Liver (tissue), 9 donors: ENCODE data around the gene NEK2. TPM values are rescaled to one million over a fixed set of nuclear protein-coding genes. Genes with fewer than 3 reads are reported as not detected.

Experiments used
- DNase-seq: peaks from one replicate; pipeline ENCODE4 v3.0.0-alpha.2; 2017; ENCODE audit warnings: low spot score
- H3K27ac ChIP-seq, 2 donors: one replicate each; pipeline ENCODE4 v1.7.0; 2013; ENCODE audit warnings: inconsistent platforms in 2 of 2, low read length in 2 of 2, control low read depth in 1 of 2, low read depth in 1 of 2, mild to moderate bottlenecking in 1 of 2
- H3K27me3 ChIP-seq, 4 donors: one replicate each; pipeline versions ENCODE4 v1.6.1 to v1.7.0; 2013; ENCODE audit warnings: low read length in 3 of 4, inconsistent platforms in 1 of 4, mild to moderate bottlenecking in 1 of 4, moderate library complexity in 1 of 4; ENCODE audit not compliant: control insufficient read depth in 4 of 4, insufficient read depth in 4 of 4
- H3K36me3 ChIP-seq, 4 donors: one replicate each; pipeline versions ENCODE4 v1.6.1 to v1.7.0; 2013; ENCODE audit warnings: low read length in 3 of 4, mild to moderate bottlenecking in 3 of 4, low read depth in 1 of 4, moderate library complexity in 1 of 4; ENCODE audit not compliant: control insufficient read depth in 4 of 4, insufficient read depth in 3 of 4
- H3K4me1 ChIP-seq, 4 donors: one replicate each; pipeline versions ENCODE4 v1.6.1 to v1.7.0; 2013; ENCODE audit warnings: low read length in 3 of 4, mild to moderate bottlenecking in 3 of 4, moderate library complexity in 1 of 4; ENCODE audit not compliant: control insufficient read depth in 4 of 4, insufficient read depth in 4 of 4
- H3K4me3 ChIP-seq, 3 donors: one replicate each; pipeline versions ENCODE4 v1.6.1 to v1.7.0; 2013; ENCODE audit warnings: low read length in 3 of 3, control low read depth in 1 of 3, low read depth in 1 of 3, mild to moderate bottlenecking in 1 of 3
- H3K9ac ChIP-seq, 2 donors: one replicate each; pipeline ENCODE4 v1.7.0; 2013; ENCODE audit warnings: low read length in 2 of 2, mild to moderate bottlenecking in 2 of 2, moderate library complexity in 2 of 2, control low read depth in 1 of 2, low read depth in 1 of 2
- H3K9me3 ChIP-seq, 4 donors: one replicate each; pipeline versions ENCODE4 v1.6.1 to v1.7.0; 2013; ENCODE audit warnings: low read length in 3 of 4; ENCODE audit not compliant: control insufficient read depth in 4 of 4
- ATF3 ChIP-seq: IDR thresholded peaks from 2 replicates; pipeline ENCODE4 v1.6.1; 2016; ENCODE audit warnings: antibody characterized with exemption
- EGR1 ChIP-seq, 2 donors: IDR thresholded peaks; 2 replicates each; pipeline ENCODE4 v1.6.1; 2016 to 2018; ENCODE audit warnings: antibody characterized with exemption in 2 of 2, low read depth in 2 of 2
- FOXA1 ChIP-seq: IDR thresholded peaks from 2 replicates; pipeline ENCODE4 v1.6.1; 2016; ENCODE audit warnings: antibody characterized with exemption
- FOXA2 ChIP-seq: IDR thresholded peaks from 2 replicates; pipeline ENCODE4 v1.6.1; 2016; ENCODE audit warnings: antibody characterized with exemption
- GABPA ChIP-seq, 2 donors: IDR thresholded peaks in 1 of 2; conservative IDR thresholded peaks in 1 of 2; 2 replicates each; pipeline ENCODE4 v1.6.1; 2016; ENCODE audit warnings: antibody characterized with exemption in 2 of 2, mild to moderate bottlenecking in 1 of 2, moderate library complexity in 1 of 2
- HNF4A ChIP-seq, 2 donors: conservative IDR thresholded peaks; 2 replicates each; pipeline ENCODE4 v1.6.1; 2016; ENCODE audit warnings: antibody characterized with exemption in 2 of 2, mild to moderate bottlenecking in 2 of 2
- HNF4G ChIP-seq: IDR thresholded peaks from 2 replicates; pipeline ENCODE4 v1.6.1; 2016; ENCODE audit warnings: antibody characterized with exemption
- JUND ChIP-seq, 2 donors: IDR thresholded peaks; 2 replicates each; pipeline ENCODE4 v1.6.1; 2016; ENCODE audit warnings: antibody characterized with exemption in 2 of 2
- MAX ChIP-seq: IDR thresholded peaks from 2 replicates; pipeline ENCODE4 v1.6.1; 2016; ENCODE audit warnings: antibody characterized with exemption
- NR2F2 ChIP-seq: IDR thresholded peaks from 2 replicates; pipeline ENCODE4 v1.6.1; 2016; ENCODE audit warnings: antibody characterized with exemption
- RAD21 ChIP-seq, 2 donors: IDR thresholded peaks; 2 replicates each; pipeline ENCODE4 v1.6.1; 2016; ENCODE audit warnings: antibody characterized with exemption in 2 of 2, mild to moderate bottlenecking in 2 of 2
- REST ChIP-seq: IDR thresholded peaks from 2 replicates; pipeline ENCODE4 v1.6.1; 2016; ENCODE audit warnings: antibody characterized with exemption, mild to moderate bottlenecking
- RXRA ChIP-seq, 2 donors: IDR thresholded peaks; 2 replicates each; pipeline ENCODE4 v1.6.1; 2017 to 2018; ENCODE audit warnings: antibody characterized with exemption in 2 of 2, mild to moderate bottlenecking in 1 of 2
- SP1 ChIP-seq: IDR thresholded peaks from 2 replicates; pipeline ENCODE4 v1.6.1; 2018; ENCODE audit warnings: antibody characterized with exemption, mild to moderate bottlenecking
- TAF1 ChIP-seq: conservative IDR thresholded peaks from 2 replicates; pipeline ENCODE4 v1.6.1; 2016; ENCODE audit warnings: antibody characterized with exemption, mild to moderate bottlenecking
- YY1 ChIP-seq: IDR thresholded peaks from 2 replicates; pipeline ENCODE4 v1.6.1; 2016; ENCODE audit warnings: antibody characterized with exemption, mild to moderate bottlenecking
- ZBTB33 ChIP-seq: IDR thresholded peaks from 2 replicates; pipeline ENCODE4 v1.6.1; 2016; ENCODE audit warnings: antibody characterized with exemption
- WGBS: extraction: QIAGEN DNeasy Blood & Tissue Kit; methylation state at CpG from one replicate; pipeline ENCODE4 v1.1.7; 2013; 5-methylcytosine and 5-hydroxymethylcytosine counted together
- polyA plus RNA-seq, 2 donors: library from polyadenylated mRNA; stranded (reverse) in 1 of 2; unstranded in 1 of 2; fragments of 200-250 nt in 1 of 2; fragments of >200 nt in 1 of 2; fragmentation: Nextera tagmentation in 1 of 2; extraction: Ambion mirVana in 1 of 2; gene quantifications; one replicate each; pipeline versions ENCODE4 v1.2.1 to v1.2.3, GENCODE V29; 2013 to 2015
- total RNA-seq, 2 donors: library from RNA; depleted of rRNA; stranded (reverse); fragments of >200 nt; gene quantifications; one replicate each; pipeline ENCODE4 v1.2.3, GENCODE V29; 2014
- TF ChIP-seq, protein P1 (sequence below): fragments of 150-350 bp; IDR thresholded peaks from 2 replicates; pipeline ENCODE4 v1.5.1; 2017; ENCODE audit warnings: improper control_type of control experiment, low read depth, low read length; ENCODE audit not compliant: missing input control
- donor health status: healthy.
- donor health status: healthy.
- donor health status: healthy.
- donor health status: healthy.
- donor health status: healthy.

The NEK2 gene
- total RNA-seq = 10 to 100 TPM in 1 of 2 donors, not detected in 1; 25.7 TPM
- 1 to 10 TPM in 1 of 2 donors, under 1 TPM in 1; 0.29 to 1.3 TPM for polyA plus RNA-seq

GRCh38 chr1:211675230-211676105, at the start of gene NEK2:
Gene NEK2 (minus strand): TSS chr1:211675621. CDS start chr1:211675479, 142 bp downstream.
- peak; percentile 38 for TF ChIP-seq HNF4G
- TF ChIP-seq NR2F2 = peak; percentile 89
- no peak for TF ChIP-seq TAF1
- TF ChIP-seq SP1 = peak; percentile 68
- no peak for TF ChIP-seq YY1
- no peak for TF ChIP-seq ZBTB33
- TF ChIP-seq RAD21 (IDR thresholded peaks at IDR 0.05) = peak in 1 of 2 donors; percentile 19
- peak; percentile 82 to 85 for TF ChIP-seq HNF4A (conservative IDR thresholded peaks at IDR 0.05)
- TF ChIP-seq GABPA (IDR thresholded peaks at IDR 0.05 in 1 of 2, conservative IDR thresholded peaks at IDR 0.05 in 1 of 2) = peak in 1 of 2 donors; percentile 50
- no peak for TF ChIP-seq FOXA1
- TF ChIP-seq JUND (IDR thresholded peaks at IDR 0.05) = peak; percentile 96
- no peak for TF ChIP-seq EGR1 (IDR thresholded peaks at IDR 0.05; ENCODE audit: low read depth in 2 of 2)
- peak; percentile 93 for TF ChIP-seq ATF3
- no peak for TF ChIP-seq REST
- TF ChIP-seq RXRA (IDR thresholded peaks at IDR 0.05) = peak; percentile 75 to 76
- TF ChIP-seq MAX = peak; percentile 19
- WGBS = under 1% methylated on average over 58 of the region's 58 CpGs
- H3K27me3 ChIP-seq = no peaks in the 10 kb centered on the region
- H3K4me3 ChIP-seq = peak within 1 kb of the TSS; percentile 60 to 67 (median 64)
- peak; percentile 88 for DNase-seq
- H3K4me1 ChIP-seq = peaks cover 3 to 14% (median 8%) of the 10 kb centered on the region in 4 donors
- H3K36me3 ChIP-seq = no peaks in the 10 kb centered on the region
- H3K9me3 ChIP-seq = no peaks in the 10 kb centered on the region
- H3K9ac ChIP-seq = no peak within 1 kb of the TSS
- H3K27ac ChIP-seq = no peak within 1 kb of the TSS

DNA sequence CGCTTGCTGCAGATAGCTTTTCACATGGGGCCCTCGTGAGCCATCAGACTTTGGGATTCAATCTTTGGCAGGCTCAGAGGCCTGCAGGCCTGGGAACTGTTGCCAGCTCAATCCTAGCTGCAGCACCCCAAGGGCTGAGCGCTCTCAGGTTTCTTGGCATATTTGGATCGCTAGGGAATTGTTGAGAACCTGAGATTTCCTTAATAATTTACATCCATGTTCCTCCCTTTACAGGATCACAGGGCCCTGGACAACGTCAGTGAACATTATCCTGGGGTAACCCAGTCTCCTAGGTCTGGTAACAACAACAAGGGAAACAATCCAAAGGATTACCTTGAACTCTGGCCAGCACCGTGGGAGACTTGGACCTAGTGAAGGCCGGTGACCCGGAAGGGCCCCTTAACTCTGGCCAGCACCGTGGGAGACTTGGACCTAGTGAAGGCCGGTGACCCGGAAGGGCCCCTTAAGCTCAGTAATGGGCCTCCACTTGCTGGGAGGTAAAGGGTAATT, 49.3 kb upstream of the NEK2 start:
- TF ChIP-seq NR2F2 = peak; percentile 22
- TF ChIP-seq FOXA2 = no peak
- peak in 1 of 2 donors; percentile 39 for TF ChIP-seq GABPA (IDR thresholded peaks at IDR 0.05 in 1 of 2, conservative IDR thresholded peaks at IDR 0.05 in 1 of 2)
- no peak for TF ChIP-seq ATF3
- TF ChIP-seq RXRA (IDR thresholded peaks at IDR 0.05) = peak; percentile 42 to 53
- TF ChIP-seq TAF1 = no peak
- TF ChIP-seq HNF4A (conservative IDR thresholded peaks at IDR 0.05) = peak; percentile 45 to 55
- TF ChIP-seq, protein P1, sequence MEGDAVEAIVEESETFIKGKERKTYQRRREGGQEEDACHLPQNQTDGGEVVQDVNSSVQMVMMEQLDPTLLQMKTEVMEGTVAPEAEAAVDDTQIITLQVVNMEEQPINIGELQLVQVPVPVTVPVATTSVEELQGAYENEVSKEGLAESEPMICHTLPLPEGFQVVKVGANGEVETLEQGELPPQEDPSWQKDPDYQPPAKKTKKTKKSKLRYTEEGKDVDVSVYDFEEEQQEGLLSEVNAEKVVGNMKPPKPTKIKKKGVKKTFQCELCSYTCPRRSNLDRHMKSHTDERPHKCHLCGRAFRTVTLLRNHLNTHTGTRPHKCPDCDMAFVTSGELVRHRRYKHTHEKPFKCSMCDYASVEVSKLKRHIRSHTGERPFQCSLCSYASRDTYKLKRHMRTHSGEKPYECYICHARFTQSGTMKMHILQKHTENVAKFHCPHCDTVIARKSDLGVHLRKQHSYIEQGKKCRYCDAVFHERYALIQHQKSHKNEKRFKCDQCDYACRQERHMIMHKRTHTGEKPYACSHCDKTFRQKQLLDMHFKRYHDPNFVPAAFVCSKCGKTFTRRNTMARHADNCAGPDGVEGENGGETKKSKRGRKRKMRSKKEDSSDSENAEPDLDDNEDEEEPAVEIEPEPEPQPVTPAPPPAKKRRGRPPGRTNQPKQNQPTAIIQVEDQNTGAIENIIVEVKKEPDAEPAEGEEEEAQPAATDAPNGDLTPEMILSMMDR = no peak
- no peak for TF ChIP-seq YY1
- Histone ChIP-seq H3K9me3 (no peaks in the 10 kb centered on the region), H3K36me3 (no peaks in the 10 kb centered on the region), H3K4me3 (no peak overlapping the region), H3K27ac (no peak overlapping the region), H3K9ac (no peak overlapping the region), H3K27me3 (no peaks in the 10 kb centered on the region), H3K4me1 (no peaks in the 10 kb centered on the region)
- WGBS = 54% methylated on average over 11 of the region's 11 CpGs
- DNase-seq = no peak
